GM19193 (cell line): ENCODE data around the gene CNGA1.

Experiments
- POLR2A ChIP-seq: IDR thresholded peaks from 4 replicates; pipeline ENCODE4 v1.6.1; 2011; ENCODE audit not compliant: insufficient read depth, insufficient read length; ENCODE audit errors: extremely low read depth

The CNGA1 gene

GRCh38 chr4:48016141-48017107 lies at the start of gene CNGA1, which contains the start of gene NIPAL1:
Gene CNGA1, minus strand, starts transcription at chr4:48016681. Its CDS starts 63,992 bp downstream, at chr4:47952689.
Gene NIPAL1, plus strand, starts transcription at chr4:48016772. Its CDS starts 68 bp downstream, at chr4:48016840.
- TF ChIP-seq POLR2A: no peak

DNA sequence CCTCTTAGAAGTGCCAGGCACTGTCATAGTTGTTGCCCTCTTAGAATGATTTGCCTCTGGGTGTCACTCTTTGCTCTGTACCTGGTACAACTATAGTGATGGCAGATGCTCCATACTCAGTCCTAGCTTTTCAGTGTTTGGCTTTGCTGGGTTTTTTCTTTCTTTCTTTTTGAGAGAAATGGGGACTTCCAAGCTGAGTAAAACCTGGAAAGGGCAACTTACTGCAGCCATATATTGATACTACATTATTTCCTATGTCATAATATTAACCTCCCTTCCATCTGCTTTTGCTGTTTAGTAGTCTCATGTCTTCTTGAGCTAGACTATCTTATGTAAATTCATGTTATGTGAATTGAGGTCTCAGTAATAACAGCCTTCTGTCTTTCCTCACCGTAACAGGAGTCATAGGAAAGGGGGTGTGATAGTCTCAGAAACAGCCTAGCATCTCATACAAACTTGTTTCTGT lies 49.1 kb upstream of the CNGA1 start:
- TF ChIP-seq POLR2A: no peak

DNA sequence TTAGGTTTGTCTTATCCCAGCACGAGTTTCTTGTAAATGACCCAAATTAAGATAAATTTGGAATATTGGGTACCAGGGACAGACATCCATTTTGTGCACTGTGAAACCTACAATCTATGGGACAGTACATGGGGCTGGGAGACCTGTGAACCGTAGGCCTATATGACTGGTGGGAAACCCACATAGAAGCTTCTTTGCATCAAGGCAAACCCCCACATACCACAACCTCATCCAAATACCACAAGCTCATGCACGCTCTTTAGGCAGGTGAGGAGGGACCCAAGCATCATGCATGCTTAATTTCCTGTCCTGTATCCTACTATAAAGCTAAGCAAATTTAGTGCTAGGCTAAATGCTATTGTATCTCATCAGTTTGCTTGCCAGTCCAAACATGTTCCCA lies 47.9 kb upstream of the CNGA1 start:
- TF ChIP-seq POLR2A: no peak

DNA sequence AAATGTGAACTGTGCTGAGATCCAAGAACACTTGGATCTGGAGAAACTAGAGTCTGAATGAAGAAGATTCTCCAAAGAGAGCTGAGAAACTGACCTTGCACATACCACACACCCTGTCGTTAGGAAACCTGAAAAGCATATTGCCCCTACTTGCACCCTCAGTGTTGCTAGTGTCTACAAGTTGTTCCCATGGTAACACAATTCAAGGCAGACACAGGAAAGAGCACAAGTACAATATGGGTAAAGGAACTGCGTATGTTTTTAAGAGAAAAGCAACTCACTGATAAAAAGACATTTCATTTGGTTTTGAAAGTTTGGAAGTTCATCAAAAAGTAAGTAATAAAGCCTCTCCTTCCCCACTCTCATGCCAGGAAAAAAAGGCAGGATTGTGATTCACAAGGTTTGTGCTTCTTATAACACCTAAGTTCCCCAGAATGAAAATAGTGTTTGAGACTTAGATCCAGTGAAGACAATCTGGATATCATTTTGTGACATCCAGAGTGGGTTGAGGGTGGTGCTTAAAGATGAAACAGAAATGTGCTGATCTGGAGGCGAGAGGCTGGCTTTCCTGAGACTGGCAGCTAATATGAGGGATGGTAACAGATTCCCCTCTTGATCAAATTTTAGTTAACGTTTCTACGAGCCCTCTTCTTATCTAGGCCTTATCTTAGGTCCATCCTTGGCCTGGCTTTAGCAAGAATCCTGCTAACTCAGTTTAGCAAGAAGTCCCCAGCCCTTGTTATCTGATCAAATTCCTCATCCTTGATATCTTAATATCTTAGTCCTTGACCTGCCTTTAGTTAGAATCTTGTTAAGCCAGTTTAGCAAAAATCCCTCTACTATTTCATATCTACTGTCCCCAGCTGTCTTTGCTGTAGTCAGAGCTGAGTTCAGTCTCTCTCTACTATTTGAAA lies 42.4 kb upstream of the CNGA1 start:
- no peak for TF ChIP-seq POLR2A

- no peak for TF ChIP-seq POLR2A
These were observed 34.6 kb upstream of the CNGA1 start for GRCh38 chr4:48051078-48051477.

- TF ChIP-seq POLR2A: no peak
These were observed 33.0 kb upstream of the CNGA1 start for GRCh38 chr4:48049483-48049882.

DNA sequence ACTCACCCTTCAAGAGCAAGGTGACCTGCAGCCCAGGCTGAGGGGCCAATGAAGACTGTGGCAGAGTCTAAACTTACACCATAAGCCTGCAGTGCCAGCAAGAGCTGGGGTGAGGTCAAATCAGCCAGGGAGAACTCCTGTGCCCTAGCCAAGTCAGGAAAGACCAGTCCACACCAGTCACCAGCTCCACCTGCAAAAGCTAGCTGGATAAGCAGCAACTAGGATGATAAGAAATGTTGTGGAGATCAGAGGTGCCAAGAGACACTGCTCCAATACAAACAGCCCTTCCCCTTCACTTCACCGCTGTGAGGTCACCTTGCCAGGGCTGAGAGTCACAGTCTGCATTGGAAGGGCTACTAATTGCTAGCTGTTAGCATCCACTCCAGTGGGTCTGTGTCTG lies 31.4 kb upstream of the CNGA1 start:
- no peak for TF ChIP-seq POLR2A

GRCh38 chr4:48047421-48047844 lies 31.0 kb upstream of the CNGA1 start:
- no peak for TF ChIP-seq POLR2A

DNA sequence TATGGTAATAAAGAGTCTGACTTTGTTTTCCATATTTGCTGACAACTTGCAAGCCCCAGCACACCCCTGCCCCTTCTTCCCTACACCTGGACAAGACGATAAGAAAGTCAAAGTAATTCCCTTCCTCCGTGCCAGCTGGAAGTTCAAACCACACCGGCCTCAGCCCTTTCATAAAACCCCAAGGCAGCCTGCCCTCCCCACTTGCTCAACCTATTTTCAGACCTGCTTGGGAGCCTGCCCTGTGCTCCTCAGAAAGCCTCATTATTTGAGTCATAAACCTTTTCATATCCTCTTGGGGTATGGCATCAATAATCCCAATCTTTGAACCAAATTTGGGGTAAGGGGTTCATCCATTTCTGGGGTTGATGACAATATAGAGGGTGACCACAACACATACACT lies 29.6 kb upstream of the CNGA1 start:
- TF ChIP-seq POLR2A: no peak

DNA sequence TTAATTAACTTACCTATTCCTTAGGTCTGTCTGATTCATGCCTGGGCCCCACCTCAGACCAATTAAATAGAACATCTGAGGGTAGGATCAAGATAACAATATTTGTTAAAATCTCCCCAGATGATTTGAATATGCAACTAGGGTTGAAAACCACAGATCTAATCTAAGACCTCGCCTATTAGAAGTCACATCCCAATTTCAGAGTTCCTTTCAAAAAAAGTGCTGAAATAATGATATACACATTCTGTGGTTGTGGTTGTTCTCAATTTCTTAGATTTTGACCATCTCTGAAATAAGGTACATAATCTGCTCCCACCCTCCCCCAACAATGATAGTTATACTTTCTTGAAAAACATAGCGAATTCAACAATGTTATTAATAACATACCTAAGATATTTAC lies 27.8 kb upstream of the CNGA1 start:
- no peak for TF ChIP-seq POLR2A

- no peak for TF ChIP-seq POLR2A
These were observed 27.0 kb upstream of the CNGA1 start for GRCh38 chr4:48043504-48043903.

DNA sequence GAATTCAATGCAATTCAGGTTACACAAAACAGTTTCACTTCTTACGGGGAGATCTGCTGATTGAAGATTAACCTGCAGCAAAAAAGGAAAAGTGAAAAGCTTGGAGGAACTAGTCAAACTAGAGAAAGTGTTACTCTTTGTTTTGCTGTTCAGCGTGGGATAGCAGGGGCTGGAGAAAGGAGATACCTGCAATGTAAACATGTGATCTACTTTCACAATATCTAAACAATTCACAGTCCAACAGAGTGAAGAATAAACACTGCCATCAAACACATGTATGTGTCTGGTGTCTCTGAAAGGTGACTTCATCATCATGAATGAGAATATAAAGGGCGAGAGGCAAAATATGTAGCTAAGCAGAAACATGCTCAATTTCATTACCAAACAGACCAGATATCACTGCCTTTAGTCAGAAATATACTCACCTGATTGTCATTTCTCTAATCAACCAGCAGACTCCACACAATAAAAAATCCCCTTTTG lies 26.5 kb upstream of the CNGA1 start:
- TF ChIP-seq POLR2A: no peak

- no peak for TF ChIP-seq POLR2A
These were observed 25.2 kb upstream of the CNGA1 start for GRCh38 chr4:48041535-48042137.

- TF ChIP-seq POLR2A: no peak
These were observed 23.1 kb upstream of the CNGA1 start for GRCh38 chr4:48039561-48039960.
